Breast epithelium (tissue), 3 donors: ENCODE measurements around the gene TSPAN32.

ENCODE experiments used
- CTCF ChIP-seq, 3 donors: fragments of 450-650 bp; IDR thresholded peaks; one replicate each; pipeline ENCODE4 v1.5.1; 2016 to 2017; ENCODE audit warnings: antibody characterized with exemption in 3 of 3, mild to moderate bottlenecking in 3 of 3, moderate library complexity in 3 of 3
- POLR2AphosphoS5 ChIP-seq, 3 donors: sonication (generic); formaldehyde crosslinking; IDR thresholded peaks; one replicate each; pipeline ENCODE4 v1.6.1; 2017; ENCODE audit warnings: antibody characterized with exemption in 3 of 3

DNA sequence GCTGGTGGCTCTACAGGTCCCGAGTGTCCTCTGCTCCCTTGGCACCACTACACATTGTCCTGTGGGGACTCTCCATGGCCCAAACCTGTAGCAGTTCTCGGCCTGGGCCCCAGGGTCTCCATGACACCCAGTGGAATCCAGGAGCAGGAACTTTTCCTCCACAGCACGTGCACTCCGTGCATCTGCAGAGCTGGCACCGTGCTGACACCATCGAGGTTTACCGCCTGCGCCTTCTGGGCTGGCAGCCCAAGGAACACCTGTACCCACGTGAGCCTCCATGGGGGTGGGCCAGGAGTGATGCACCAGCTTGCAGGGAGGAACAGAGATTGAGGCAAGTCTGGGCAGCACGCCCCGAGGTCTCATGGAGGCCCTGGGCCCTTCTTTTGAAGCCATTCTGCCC lies 25.2 kb downstream of the TSPAN32 start:
- TF ChIP-seq CTCF (IDR thresholded peaks at IDR 0.05): no peak
- TF ChIP-seq POLR2AphosphoS5 (IDR thresholded peaks at IDR 0.05): no peak
